GM23338 (cell line): Measurements from ENCODE around the gene ARHGEF1. TPM values are rescaled to one million over a fixed set of nuclear protein-coding genes. Genes with fewer than 3 reads are reported as not detected.

Experiments used
- ATAC-seq: fragments of 200-7000 bp; cut with Tn5 transposase; 3 replicates; pipeline ENCODE4 v1.9.1; 2020
- DNase-seq: peaks from one replicate; pipeline ENCODE4 v3.0.0-alpha.2; 2015; ENCODE audit warnings: low spot score
- H2AFZ ChIP-seq: fragments of 200-600 bp; sonication (generic); 2 replicates; pipeline ENCODE4 v1.8.0; 2016; ENCODE audit warnings: antibody characterized with exemption, mild to moderate bottlenecking, moderate library complexity
- H3F3A ChIP-seq: fragments of 200-600 bp; sonication (generic); replicated peaks from 2 replicates; pipeline ENCODE4 v1.8.0; 2017; ENCODE audit warnings: antibody characterized with exemption, mixed run types, low read depth
- H3K27ac ChIP-seq: fragments of 200-600 bp; sonication (generic); 2 replicates; pipeline ENCODE4 v1.6.1; 2016; ENCODE audit warnings: low read depth
- H3K27me3 ChIP-seq: fragments of 200-600 bp; sonication (generic); 2 replicates; pipeline ENCODE4 v1.8.0; 2016; ENCODE audit warnings: mild to moderate bottlenecking, mixed run types, moderate library complexity; ENCODE audit not compliant: insufficient read depth
- H3K36me3 ChIP-seq: fragments of 200-600 bp; sonication (generic); 2 replicates; pipeline ENCODE4 v1.8.0; 2016; ENCODE audit warnings: mild to moderate bottlenecking; ENCODE audit not compliant: insufficient read depth
- H3K4me1 ChIP-seq: fragments of 200-600 bp; sonication (generic); 2 replicates; pipeline ENCODE4 v1.8.0; 2016; ENCODE audit warnings: mild to moderate bottlenecking, moderate library complexity; ENCODE audit not compliant: insufficient read depth
- H3K4me2 ChIP-seq: fragments of 200-600 bp; sonication (generic); 2 replicates; pipeline ENCODE4 v1.7.1; 2017; ENCODE audit warnings: mixed run types
- H3K4me3 ChIP-seq: fragments of 200-600 bp; sonication (generic); 2 replicates; pipeline ENCODE4 v1.6.1; 2016; ENCODE audit warnings: mixed run types
- H3K79me2 ChIP-seq: fragments of 200-600 bp; sonication (generic); replicated peaks from 2 replicates; pipeline ENCODE4 v1.8.0; 2017; ENCODE audit warnings: mild to moderate bottlenecking; ENCODE audit not compliant: insufficient read depth
- H3K9me2 ChIP-seq: fragments of 200-600 bp; sonication (generic); 2 replicates; pipeline ENCODE4 v1.8.0; 2017; ENCODE audit not compliant: insufficient read depth
- H4K20me1 ChIP-seq: fragments of 200-600 bp; sonication (generic); replicated peaks from 2 replicates; pipeline ENCODE4 v1.8.0; 2017; ENCODE audit warnings: mild to moderate bottlenecking; ENCODE audit not compliant: insufficient read depth
- H3K27ac Mint-ChIP-seq: 2 replicates; pipeline ENCODE4 v1.8.0; 2020; ENCODE audit warnings: inconsistent platforms, mild to moderate bottlenecking, moderate library complexity, mixed read lengths
- H3K27me3 Mint-ChIP-seq: 3 replicates; pipeline ENCODE4 v1.8.0; 2022; ENCODE audit warnings: low read depth, mild to moderate bottlenecking, moderate library complexity, mixed read lengths, inconsistent platforms; ENCODE audit not compliant: insufficient read depth, poor library complexity
- H3K36me3 Mint-ChIP-seq: 3 replicates; pipeline ENCODE4 v1.8.0; 2021; ENCODE audit warnings: low read depth, mild to moderate bottlenecking, inconsistent platforms, moderate library complexity, mixed read lengths
- H3K4me1 Mint-ChIP-seq: 3 replicates; pipeline ENCODE4 v1.8.0; 2020; ENCODE audit warnings: mild to moderate bottlenecking, inconsistent platforms, mixed read lengths
- H3K4me3 Mint-ChIP-seq: 3 replicates; pipeline ENCODE4 v1.8.0; 2021; ENCODE audit warnings: moderate library complexity, mild to moderate bottlenecking, inconsistent platforms, mixed read lengths
- H3K9me3 Mint-ChIP-seq: 3 replicates; pipeline ENCODE4 v1.8.0; 2020; ENCODE audit warnings: moderate library complexity, mild to moderate bottlenecking, inconsistent platforms, mixed read lengths
- CREB1 ChIP-seq: fragments of 250-450 bp; sonication (Bioruptor Pico); IDR thresholded peaks from 2 replicates; pipeline ENCODE4 v1.5.0; 2020; ENCODE audit warnings: low read depth, mild to moderate bottlenecking, moderate library complexity
- CTCF ChIP-seq, 2 experiments: fragments of 200-600 bp in 1 of 2; sonication (generic) in 1 of 2; conservative IDR thresholded peaks; 2 replicates each; pipeline versions ENCODE4 v1.5.1 to v1.6.1; 2016 to 2017; ENCODE audit warnings: antibody characterized with exemption in 2 of 2, low read depth in 2 of 2, mild to moderate bottlenecking in 2 of 2, moderate library complexity in 1 of 2
- ETS1 ChIP-seq: IDR thresholded peaks from 2 replicates; pipeline ENCODE4 v1.6.1; 2016; ENCODE audit warnings: antibody characterized with exemption
- EZH2 ChIP-seq: fragments of 200-600 bp; sonication (generic); IDR thresholded peaks from one replicate; pipeline ENCODE4 v1.8.0; 2017; ENCODE audit warnings: antibody characterized with exemption, mild to moderate bottlenecking, low read depth; ENCODE audit not compliant: unreplicated experiment
- EZH2phosphoT487 ChIP-seq: fragments of 200-600 bp; sonication (generic); IDR thresholded peaks from one replicate; pipeline ENCODE4 v1.8.1; 2018; ENCODE audit warnings: antibody characterized with exemption; ENCODE audit not compliant: unreplicated experiment
- NANOG ChIP-seq: IDR thresholded peaks from 2 replicates; pipeline ENCODE4 v1.6.1; 2016; ENCODE audit warnings: antibody characterized with exemption, borderline replicate concordance
- POLR2AphosphoS5 ChIP-seq: IDR thresholded peaks from 2 replicates; pipeline ENCODE4 v1.6.1; 2016; ENCODE audit warnings: antibody characterized with exemption, low read depth
- ZNF114 ChIP-seq: fragments of 250-450 bp; sonication (Bioruptor Pico); IDR thresholded peaks from 2 replicates; pipeline ENCODE4 v1.5.0; 2020; ENCODE audit warnings: mild to moderate bottlenecking, moderate library complexity
- ZNF331 ChIP-seq: fragments of 250-450 bp; sonication (Bioruptor Pico); IDR thresholded peaks from 2 replicates; pipeline ENCODE4 v1.5.0; 2020; ENCODE audit warnings: low read depth, mild to moderate bottlenecking, moderate library complexity
- ZNF462 ChIP-seq: fragments of 250-450 bp; sonication (Bioruptor Pico); IDR thresholded peaks from 2 replicates; pipeline ENCODE4 v1.5.0; 2020; ENCODE audit warnings: mild to moderate bottlenecking, moderate library complexity
- polyA plus RNA-seq: library from polyadenylated mRNA; unstranded; fragments of >200 nt; fragmentation: Nextera tagmentation; extraction: Ambion mirVana; gene quantifications from 2 replicates; pipeline ENCODE4 v1.2.1, GENCODE V29; 2016
- total RNA-seq: library from RNA; depleted of rRNA; stranded (reverse); fragments of >200 nt; shearing (Covaris generic); gene quantifications from 2 replicates; pipeline ENCODE4 v1.2.3, GENCODE V29; 2014

The ARHGEF1 gene
- total and polyA plus RNA-seq, 2 experiments from 2014 or later, result 41.3 to 44.7 TPM

GRCh38 chr19:41859618-41860418, 23.2 kb upstream of the ARHGEF1 start, which contains the start of gene RPS19:
Gene RPS19, plus strand, starts transcription at chr19:41860255. Its CDS starts 520 bp downstream, at chr19:41860775.
- Mint-ChIP-seq H3K4me3 (peak within 1 kb of the TSS; percentile 85), H3K9me3 (peaks cover 3% of the 10 kb centered on the region; the same call in 1 of the 3 replicates), H3K4me1 (peaks cover 39% of the 10 kb centered on the region), H3K27me3 (peaks cover 27% of the 10 kb centered on the region), H3K27ac (peak within 1 kb of the TSS; percentile 99), H3K36me3 (peaks cover 45% of the 10 kb centered on the region)
- DNase-seq (peak; percentile 99), ATAC-seq (peak; percentile 81)
- H3F3A ChIP-seq, result peaks cover 41% of the 10 kb centered on the region
- no peaks in the 10 kb centered on the region for H3K27me3 ChIP-seq
- peak within 1 kb of the TSS; percentile 67; the same call in 1 of the 2 replicates for H2AFZ ChIP-seq
- H3K9me2 ChIP-seq, result no peaks in the 10 kb centered on the region
- H3K4me2 ChIP-seq, result peak within 1 kb of the TSS; percentile 99
- H3K27ac ChIP-seq, result peak within 1 kb of the TSS; percentile 98
- TF ChIP-seq ETS1 (peak; percentile 94), NANOG (no peak), EZH2 (no peak), CTCF (conservative IDR thresholded peaks at IDR 0.05; ENCODE audit: low read depth in 2 of 2) (peak; percentile 30 to 45; a peak in 2 of 4 replicates), CREB1 (CRISPR knock-in tag) (peak; percentile 79), ZNF462 (CRISPR knock-in tag) (no peak), POLR2AphosphoS5 (peak; percentile 92), ZNF114 (CRISPR knock-in tag) (peak; percentile 77; the same call in 1 of the 2 replicates), EZH2phosphoT487 (no peak), ZNF331 (no peak)
- peak within 1 kb of the TSS; percentile 69 for H3K4me3 ChIP-seq
- H3K36me3 ChIP-seq, result peaks cover 41% of the 10 kb centered on the region
- H3K79me2 ChIP-seq, result peaks cover 46% of the 10 kb centered on the region
- peaks cover 36% of the 10 kb centered on the region for H3K4me1 ChIP-seq
- H4K20me1 ChIP-seq, result peaks cover 36% of the 10 kb centered on the region
